H1 (cell line): ENCODE measurements around the gene GINS3. TPM values are rescaled to one million over a fixed set of nuclear protein-coding genes. Genes with fewer than 3 reads are reported as not detected.

Experiments
- TAF1 ChIP-seq: IDR thresholded peaks from 2 replicates; pipeline ENCODE4 v1.6.1; 2011; ENCODE audit warnings: mild to moderate bottlenecking, low read depth, low read length
- ZNF274 ChIP-seq: IDR thresholded peaks from 2 replicates; pipeline ENCODE4 v1.7.0; 2012; ENCODE audit warnings: low read length, borderline replicate concordance; ENCODE audit errors: extremely low read depth
- polyA plus RNA-seq, 7 experiments: library from polyadenylated mRNA; depleted of rRNA in 3 of 7; stranded (reverse) in 5 of 7; unstranded in 2 of 7; fragments of >200 nt in 5 of 7; fragments of 200-250 nt in 2 of 7; gene quantifications; 1 replicate in 5 of 7; 2 replicates in 1 of 7; 4 replicates in 1 of 7; pipeline versions ENCODE4 v1.2.1 to v1.2.3, GENCODE V29; 2011 to 2013; ENCODE audit warnings: missing spikeins in 2 of 7, mixed read lengths in 2 of 7
- total RNA-seq: library from RNA; stranded (reverse); fragmentation: NEBNext Ultra II Directional; extraction: Animal tissue kit (Norgen Biotek cat#: 25700); gene quantifications from 2 replicates; pipeline ENCODE4 v1.2.1, GENCODE V29; 2021

GINS3 gene
- total and polyA plus RNA-seq, 2 of the 8 experiments (the other 6 are each of a cell fraction or from before 2014, with no cell fraction given) = 12.9 to 15.4 TPM

DNA sequence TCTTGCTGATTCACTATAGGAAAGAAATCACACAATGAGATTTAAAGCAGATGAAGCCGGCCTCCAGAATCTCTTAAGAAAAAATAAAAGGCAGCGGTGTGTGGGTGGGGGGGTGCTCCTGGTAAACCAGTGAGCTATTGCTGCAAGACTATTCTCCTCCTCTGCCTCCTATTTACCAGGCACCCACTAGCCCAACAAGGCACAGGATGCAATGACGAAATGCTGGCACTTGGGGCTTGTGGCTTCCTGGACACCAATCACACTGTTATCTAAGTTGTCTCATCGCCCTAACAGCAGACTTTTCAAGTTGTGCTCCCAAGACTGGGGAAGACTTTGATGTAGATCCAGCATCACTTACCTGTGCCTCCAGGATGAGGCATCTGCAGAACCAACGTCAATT, 57.5 kb downstream of the GINS3 start (continued):
- TF ChIP-seq TAF1 = no peak
- no peak for TF ChIP-seq ZNF274
